ENCODE measurements around the gene TMPRSS13. TPM values are rescaled to one million over a fixed set of nuclear protein-coding genes. Genes with fewer than 3 reads are reported as not detected.

TMPRSS13 gene
- polyA plus RNA-seq, 1 donor: 0.15 TPM

Other genes with a start within 250 kb of the TMPRSS13 start
- gene DSCAML1, start 132.2 kb downstream of the TMPRSS13 start, polyA plus RNA-seq (ENCODE audit: insufficient read length): 0.63 TPM
- 2.2 TPM for gene FXYD2, start 104.7 kb downstream of the TMPRSS13 start, polyA plus RNA-seq (ENCODE audit: insufficient read length)
- 227 TPM for gene FXYD6, start 52.7 kb downstream of the TMPRSS13 start, polyA plus RNA-seq (ENCODE audit: insufficient read length)
- gene IL10RA, start 57.0 kb upstream of the TMPRSS13 start, polyA plus RNA-seq (ENCODE audit: insufficient read length): 6.3 TPM
- gene TMPRSS4, start 147.7 kb upstream of the TMPRSS13 start, polyA plus RNA-seq (ENCODE audit: insufficient read length): 0.08 TPM
- 0.76 TPM for gene SMIM35, start 157.6 kb upstream of the TMPRSS13 start, polyA plus RNA-seq (ENCODE audit: insufficient read length)
- 3.7 TPM for gene SCN4B, start 223.4 kb upstream of the TMPRSS13 start, polyA plus RNA-seq (ENCODE audit: insufficient read length)
- gene SCN2B, start 247.2 kb upstream of the TMPRSS13 start, polyA plus RNA-seq (ENCODE audit: insufficient read length): 2.9 TPM